Stimulated activated CD8-positive, alpha-beta memory T cell treated with anti-CD3 and anti-CD28 coated beads, Interleukin-7, amount 100 ng/mL, for 4 hours (primary cell): ENCODE results near the gene SPIRE2.
A peak's percentile ranks its signal among the peaks of the same experiment; 100 is the strongest.
"Not testable (repeated sequence)": the region's sequence is repeated elsewhere in the genome, so short reads cannot be mapped to it uniquely, and the experiment has no call there.

Experiments used
- DNase-seq, 2 donors: peaks; one replicate each; pipeline ENCODE4 v3.0.0-alpha.2; 2020; ENCODE audit warnings: low read depth in 2 of 2

Gene SPIRE2

GRCh38 chr16:89863741-89864526 is 35.7 kb downstream of the SPIRE2 start:
- DNase-seq, result peak; percentile 37 to 50

DNA sequence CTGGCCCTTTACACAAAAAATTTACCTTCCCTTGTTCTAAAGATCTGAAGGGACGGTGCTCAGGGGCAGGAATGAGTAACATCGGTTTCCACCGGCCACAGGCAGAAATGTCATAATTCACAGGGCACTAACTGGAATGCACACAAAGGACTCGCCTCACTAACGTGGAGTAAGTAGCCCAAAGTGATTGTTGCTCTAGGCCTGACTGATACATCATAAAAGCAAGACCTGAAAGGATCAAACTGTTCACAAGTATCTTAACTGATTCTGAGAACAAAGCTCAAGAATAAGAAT is 36.2 kb downstream of the SPIRE2 start:
- no peak for DNase-seq

DNA sequence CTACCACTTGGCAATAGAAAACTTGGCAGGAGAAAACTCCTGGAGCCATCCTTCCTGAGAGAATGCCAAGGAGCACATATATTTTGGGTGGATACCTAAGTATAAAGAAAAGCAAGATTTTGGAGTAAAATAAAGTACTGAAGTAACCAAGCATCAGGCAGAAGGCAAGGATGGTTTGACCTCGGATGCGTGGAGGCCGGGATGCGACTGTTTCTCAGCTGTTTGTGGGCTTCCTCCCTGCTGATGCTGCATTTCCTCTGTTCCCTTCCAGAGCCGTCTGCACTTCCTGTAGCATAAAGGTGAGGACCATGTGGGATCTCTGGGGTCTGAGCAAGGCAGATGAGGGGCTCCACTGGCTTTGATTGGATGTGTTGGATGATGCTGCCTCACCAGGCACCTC is 39.6 kb downstream of the SPIRE2 start:
- no peak for DNase-seq

DNA sequence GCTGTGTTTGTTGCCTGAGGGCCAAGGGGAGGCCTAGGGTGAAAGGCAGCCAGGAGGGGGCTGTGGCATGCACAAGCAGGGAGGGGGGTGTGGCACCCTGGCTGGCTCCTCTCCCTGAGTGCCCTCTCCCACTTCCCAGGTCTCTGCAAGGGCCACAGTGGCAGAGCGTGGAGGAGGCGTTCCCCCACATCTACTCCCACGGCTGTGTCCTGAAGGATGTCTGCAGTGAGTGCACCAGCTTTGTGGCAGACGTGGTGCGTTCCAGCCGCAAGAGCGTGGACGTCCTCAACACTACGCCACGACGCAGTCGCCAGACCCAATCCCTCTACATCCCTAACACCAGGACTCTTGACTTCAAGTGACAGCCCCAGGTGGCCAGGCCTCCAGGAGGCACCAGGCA is 41.6 kb downstream of the SPIRE2 start:
- DNase-seq, result no peak

DNA sequence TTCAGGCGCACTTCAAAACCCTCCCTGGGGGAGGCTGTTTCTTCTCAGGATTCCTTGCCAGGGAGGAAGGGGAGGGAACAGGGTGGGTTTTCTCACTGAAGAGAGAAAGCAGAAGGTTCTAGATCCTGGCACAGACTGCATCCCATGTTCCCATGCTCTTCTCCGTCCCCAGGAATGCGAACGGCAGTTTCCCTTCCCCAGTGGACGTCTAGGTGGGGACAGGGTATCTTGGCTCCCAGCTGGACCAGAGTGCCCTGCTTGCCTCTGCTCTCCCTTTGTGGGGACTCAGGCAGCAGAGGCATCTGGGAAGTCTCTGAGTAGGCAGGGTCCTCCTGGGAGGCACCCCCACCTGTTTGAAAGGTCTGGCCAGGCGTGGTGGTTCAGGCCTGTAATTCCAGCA is 42.2 kb downstream of the SPIRE2 start:
- DNase-seq, result no peak

- no peak for DNase-seq
Measured at GRCh38 chr16:89871895-89872294, 43.6 kb downstream of the SPIRE2 start.

DNA sequence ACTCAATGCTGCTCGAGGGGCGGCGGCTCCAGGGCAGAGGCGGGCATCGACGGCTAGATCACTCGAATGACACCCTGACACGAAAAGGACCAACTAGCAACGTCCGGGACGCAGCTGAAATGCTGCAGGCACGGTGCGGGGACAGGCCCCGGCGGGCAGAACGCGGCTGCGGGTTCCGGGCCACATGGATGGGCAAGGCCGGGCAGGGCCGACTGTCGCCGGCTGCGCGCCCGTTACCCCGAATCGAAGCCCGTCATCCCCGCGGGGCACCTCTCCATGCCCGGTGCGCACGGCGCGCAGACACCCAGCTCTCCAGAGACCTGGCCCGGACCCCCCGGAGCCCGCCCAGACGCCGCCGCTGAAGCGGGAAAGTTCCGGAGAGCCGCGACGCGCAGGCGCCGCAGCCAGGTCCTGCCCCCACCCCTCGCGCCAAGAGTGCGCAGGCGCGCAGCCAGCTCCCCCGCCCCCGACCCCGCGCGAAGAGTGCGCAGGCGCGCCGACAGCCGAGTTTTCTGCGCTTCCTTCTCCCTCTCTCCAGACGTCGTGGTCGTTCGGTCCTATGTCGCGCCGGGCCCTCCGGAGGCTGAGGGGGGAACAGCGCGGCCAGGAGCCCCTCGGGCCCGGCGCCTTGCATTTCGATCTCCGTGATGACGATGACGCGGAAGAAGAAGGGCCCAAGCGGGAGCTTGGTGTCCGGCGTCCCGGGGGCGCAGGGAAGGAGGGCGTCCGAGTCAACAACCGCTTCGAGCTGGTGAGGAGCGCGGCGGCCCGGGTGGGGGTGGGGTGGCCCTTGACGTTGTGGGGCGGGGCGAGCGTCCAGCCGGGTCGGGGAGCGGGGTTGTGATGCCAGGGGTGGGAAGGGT is 45.1 kb downstream of the SPIRE2 start, which contains the start of gene TCF25:
Gene TCF25, plus strand, starts transcription at position 484 of the 863 bp plus-strand sequence. Its CDS starts 76 bp downstream, at position 560.
- DNase-seq, result peak; percentile 62 to 79

DNA sequence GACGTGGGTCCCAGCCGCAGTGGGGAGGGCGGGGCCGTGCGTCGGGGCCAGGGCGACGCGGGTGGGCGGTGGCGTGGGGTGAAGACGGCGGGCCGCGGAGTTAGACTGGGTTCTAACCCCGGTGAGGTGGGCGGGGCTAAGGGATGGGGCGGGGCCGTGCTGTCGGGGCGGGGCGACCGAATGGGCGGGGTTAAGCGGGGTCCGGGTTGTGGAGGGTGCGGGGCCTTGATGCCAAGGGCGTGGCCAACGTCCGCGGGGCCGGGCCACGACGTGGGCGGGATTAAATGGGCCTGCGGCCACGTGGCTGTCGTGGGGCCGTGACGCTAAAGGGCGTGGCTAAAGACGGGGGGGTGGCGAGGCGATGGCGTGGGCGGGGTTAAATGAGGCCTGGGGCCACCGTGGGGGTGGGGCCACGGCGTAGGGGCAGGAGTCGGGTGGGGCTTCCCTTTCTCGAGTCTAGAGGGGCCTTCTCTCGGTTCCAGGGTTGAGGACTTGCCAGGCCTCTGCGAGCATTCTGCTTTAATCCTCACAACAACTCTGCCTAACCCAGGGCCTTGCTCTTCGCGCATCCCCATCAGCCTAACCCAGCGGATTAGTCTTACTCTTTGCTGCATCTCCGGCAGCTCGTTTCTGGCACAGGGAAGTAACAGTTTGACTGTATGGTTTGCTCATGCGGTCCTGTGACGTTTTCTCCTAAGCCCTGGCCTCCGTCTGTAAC is 45.9 kb downstream of the SPIRE2 start:
- peak; percentile 91 to 96 for DNase-seq

DNA sequence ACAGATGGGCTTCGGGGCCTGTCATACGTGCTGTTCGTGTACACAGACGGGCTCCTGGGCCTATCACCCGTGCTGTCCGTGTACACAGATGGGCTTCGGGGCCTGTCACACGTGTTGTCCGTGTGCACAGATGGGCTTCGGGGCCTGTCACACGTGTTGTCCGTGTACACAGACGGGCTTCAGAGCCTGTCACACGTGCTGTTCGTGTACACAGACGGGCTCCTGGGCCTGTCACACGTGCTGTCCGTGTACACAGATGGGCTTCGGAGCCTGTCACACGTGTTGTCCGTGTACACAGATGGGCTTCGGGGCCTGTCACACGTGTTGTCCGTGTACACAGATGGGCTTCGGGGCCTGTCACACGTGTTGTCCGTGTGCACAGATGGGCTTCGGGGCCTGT is 50.8 kb downstream of the SPIRE2 start:
- DNase-seq, result not testable (repeated sequence)

DNA sequence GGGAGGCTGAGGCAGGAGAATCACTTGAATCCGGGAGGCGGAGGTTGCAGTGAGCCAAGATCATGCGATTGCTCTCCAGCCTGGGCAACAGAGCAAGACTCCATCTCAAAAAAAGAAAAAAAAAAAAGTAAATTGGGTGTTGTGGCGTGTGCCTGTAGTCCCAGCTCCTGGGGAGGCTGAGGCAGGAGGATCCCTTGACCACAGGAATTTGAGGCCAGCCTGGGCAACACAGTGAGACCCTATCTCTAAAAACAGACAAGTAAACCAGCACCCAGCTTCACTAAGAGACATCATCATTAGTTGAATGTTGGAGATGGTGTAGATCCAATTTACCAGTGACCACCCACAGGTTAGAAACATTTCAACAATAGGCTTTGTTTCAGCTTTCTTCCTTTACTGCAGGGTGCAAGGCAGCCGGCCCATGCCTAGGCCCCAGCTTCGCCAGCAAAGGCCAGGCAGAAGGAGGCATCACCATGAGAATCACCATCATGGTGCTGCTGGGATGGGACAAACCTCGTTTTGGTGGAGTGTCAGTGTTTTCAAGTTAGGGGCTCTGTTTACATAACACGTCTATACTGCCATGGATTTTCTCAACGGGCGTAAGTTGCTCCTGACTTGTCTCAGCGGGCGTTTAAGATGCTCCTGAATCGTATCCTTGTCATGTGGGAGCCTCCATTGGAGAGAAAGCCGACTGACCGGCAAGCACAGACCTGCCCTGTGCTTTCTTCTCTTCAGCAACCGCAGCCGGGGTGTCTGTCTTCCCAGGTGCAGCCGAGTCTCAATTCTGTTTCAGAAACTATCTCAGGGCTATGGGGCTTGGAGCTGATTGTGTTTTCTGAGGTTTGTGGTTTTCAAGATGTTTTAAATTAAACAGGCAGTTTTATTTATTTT is 52.4 kb downstream of the SPIRE2 start:
- no peak for DNase-seq

DNA sequence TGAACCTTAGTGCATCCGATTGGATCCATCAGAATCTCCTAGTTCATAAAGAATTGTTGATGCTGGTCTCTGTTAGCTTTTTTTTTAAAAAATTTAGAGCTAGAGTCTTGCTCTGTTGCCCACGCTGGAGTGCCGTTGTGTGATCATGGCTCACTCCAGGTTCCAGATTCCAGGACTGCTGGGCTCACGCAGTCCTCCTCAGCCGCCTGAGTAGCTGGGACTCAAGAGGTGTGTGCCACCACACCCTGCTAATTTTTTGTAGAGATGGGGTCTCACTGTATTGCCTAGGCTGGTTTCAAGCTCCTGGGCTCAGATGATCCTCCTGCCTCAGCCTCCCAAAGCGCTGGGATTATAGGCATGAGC is 53.1 kb downstream of the SPIRE2 start:
- no peak for DNase-seq

GRCh38 chr16:89883346-89884040 is 55.2 kb downstream of the SPIRE2 start:
- no peak for DNase-seq

DNA sequence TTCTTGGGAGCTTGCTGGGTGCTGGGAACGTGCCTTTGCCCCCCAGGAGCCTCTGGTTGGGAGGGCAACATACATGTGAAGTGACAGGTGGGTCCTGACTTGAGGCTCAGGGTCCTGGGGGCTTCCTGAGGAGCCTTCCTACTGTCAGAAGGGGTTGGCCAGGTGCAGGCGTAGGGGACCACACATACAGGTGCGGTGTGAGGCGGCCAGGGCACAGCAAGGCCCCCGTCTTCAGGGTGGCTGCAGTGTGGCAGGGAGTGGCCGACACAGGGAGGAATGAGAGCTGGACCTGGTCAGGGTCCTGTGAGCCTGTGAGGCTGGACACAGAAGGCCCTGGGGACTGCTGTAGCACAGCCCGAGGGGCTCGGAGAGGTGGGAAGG is 55.8 kb downstream of the SPIRE2 start:
- no peak for DNase-seq

GRCh38 chr16:89887243-89887642 is 59.0 kb downstream of the SPIRE2 start:
- DNase-seq, result no peak

- peak; percentile 6 to 9 for DNase-seq
Measured at GRCh38 chr16:89890200-89890599, 61.9 kb downstream of the SPIRE2 start.

DNA sequence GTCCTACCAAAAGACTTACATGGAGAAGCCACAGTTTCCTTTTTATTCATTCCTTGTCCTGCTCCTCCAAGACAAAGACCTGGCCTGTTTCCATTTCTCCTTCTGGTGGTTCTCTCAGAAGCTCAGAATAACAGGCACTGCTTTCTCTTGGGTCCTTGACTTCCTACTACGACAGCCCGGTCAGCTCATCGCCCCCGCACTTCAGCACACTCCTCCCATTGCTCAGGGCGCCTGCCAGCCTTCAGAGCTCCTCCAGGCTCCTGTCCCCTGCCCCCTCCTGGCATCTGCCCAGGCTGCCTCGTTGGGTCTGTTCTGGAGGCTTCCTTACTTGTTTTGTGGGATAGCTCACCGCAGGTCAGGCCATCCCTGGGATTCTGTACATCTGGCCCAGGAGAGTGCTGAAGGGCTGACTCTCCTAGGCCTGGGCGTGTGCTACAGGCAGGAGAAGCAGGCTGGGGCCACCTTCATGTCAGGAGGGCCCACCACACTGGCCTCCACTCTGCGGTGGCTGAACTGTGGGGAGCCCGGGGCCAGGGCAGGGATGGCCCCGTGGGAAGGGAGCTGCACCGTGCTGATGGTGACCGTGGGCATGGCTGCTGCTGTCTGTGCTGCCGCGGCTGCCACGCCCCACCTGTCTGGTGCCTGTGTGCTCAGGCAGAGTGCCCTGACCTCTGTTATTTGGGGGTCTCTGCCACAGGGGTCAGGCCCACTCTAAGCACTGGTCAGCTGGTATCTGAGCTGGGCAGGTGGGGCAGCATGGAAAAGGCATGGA is 62.8 kb downstream of the SPIRE2 start:
- no peak for DNase-seq

DNA sequence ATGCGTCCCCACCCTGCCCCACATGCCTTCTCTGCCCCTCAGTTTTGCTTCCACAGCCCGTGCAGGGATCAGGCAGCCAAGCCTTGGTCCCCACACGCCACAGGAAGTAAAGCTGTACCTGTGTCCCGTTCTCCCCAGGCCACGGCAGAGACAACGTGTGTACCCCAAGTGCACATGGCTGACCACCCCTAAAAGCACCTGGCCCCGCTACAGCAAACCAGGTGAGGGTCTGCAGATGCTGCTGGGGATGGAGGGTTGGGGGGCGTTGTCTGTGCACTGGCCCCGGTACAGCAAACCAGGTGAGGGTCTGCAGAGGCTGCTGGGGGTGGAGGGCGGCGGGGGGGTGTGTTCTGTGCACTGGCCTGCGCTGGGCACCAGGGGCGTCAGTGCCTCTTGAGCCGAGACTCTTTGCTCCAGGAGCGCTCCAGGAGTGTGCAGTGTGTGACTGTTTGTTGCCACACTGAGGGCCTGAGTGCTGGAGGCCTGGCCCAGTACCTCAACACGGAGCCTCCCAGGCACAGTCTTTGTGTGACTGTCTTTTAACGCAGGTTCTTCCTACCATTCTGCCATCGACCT is 63.9 kb downstream of the SPIRE2 start:
- DNase-seq, result no peak

DNA sequence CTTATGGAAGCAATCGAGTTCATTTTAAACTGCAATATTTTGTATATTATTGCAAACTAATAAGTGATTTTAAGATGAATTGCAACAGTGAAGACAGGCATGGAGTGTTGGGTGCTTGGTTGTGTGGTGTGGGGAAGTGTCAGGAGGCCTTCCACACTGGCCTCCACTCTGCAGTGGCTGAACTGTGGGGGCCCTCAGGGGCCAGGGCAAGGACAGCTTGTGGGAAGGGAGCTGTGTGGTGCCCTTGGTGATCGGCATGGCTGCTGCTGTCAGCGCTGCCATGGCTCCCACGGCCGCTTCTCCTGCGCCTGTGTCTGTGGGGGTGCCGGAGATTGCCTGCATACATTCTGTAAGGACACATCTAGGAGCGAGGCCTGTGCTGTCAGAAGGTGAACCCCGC is 64.4 kb downstream of the SPIRE2 start:
- DNase-seq, result no peak

DNA sequence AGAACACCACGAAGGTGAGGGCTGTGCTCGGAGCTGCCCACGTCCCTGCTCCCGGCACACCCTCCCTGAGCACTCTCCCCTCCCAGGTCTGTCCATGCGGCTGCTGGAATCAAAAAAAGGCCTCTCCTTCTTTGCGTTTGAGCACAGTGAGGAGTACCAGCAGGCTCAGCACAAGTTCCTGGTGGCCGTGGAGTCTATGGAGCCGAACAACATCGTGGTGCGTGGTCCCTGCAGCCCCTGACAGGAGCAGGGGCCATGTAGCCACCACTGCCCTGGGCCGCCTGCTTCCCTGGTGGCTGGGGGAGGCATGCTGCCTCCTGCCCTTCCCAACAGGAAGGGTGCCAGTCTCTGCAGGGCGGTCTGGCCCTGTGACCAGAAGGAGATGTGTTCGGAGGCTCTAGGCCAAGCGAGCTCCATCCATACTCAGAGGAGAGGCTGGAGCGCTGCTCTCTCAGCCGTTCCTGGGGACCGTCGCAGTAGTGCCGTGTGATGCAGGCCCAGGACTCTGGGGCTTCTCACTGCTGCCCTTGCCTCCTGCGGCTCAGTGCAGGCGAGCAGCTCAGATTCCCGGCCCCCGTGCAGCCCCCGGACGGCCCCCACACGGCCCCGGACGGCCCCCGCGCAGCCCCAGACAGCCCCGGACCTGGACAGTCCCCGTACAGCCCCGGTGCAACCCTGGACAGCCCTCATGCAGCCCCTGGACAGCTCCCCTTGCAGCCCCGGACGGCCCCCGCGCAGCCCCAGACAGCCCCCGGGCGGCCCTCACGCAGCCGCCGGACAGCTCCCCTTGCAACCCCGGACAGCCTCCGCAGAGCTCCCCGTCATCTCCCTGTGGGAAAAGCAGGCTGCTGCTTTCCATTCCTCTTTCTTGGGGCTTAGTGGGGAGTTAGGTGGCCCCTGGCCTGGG is 65.6 kb downstream of the SPIRE2 start:
- DNase-seq, result no peak
